Type B pancreatic cell (in vitro differentiated cells): ENCODE data around the gene KRCC1. TPM values are rescaled to one million over a fixed set of nuclear protein-coding genes. Genes with fewer than 3 reads are reported as not detected.
A peak's percentile ranks its signal among the peaks of the same experiment; 100 is the strongest.
"Not testable (repeated sequence)": the region's sequence is repeated elsewhere in the genome, so short reads cannot be mapped to it uniquely, and the experiment has no call there.

Experiments used
- DNase-seq: peaks from one replicate; pipeline ENCODE4 v3.0.0; 2021; ENCODE audit warnings: mixed read lengths; ENCODE audit not compliant: unreplicated experiment; ENCODE audit errors: extremely low spot score
- H3K27ac Mint-ChIP-seq: 2 replicates; pipeline ENCODE4 v1.8.0; 2021; ENCODE audit warnings: mild to moderate bottlenecking, mixed read lengths
- H3K27me3 Mint-ChIP-seq: 2 replicates; pipeline ENCODE4 v1.8.0; 2021; ENCODE audit warnings: mixed read lengths
- H3K36me3 Mint-ChIP-seq: 2 replicates; pipeline ENCODE4 v1.8.0; 2021; ENCODE audit warnings: mixed read lengths
- H3K4me1 Mint-ChIP-seq: one replicate; pipeline ENCODE4 v1.8.0; 2021; ENCODE audit warnings: mixed read lengths; ENCODE audit not compliant: unreplicated experiment
- H3K4me3 Mint-ChIP-seq: 2 replicates; pipeline ENCODE4 v1.8.0; 2021; ENCODE audit warnings: mild to moderate bottlenecking, mixed read lengths
- H3K9me3 Mint-ChIP-seq: 2 replicates; pipeline ENCODE4 v1.8.0; 2021; ENCODE audit warnings: mixed read lengths
- CTCF ChIP-seq: fragments of 200-600 bp; sonication (generic); conservative IDR thresholded peaks from 2 replicates; pipeline ENCODE4 v1.5.0; 2021; ENCODE audit warnings: antibody characterized with exemption, mild to moderate bottlenecking
- total RNA-seq: library from RNA; stranded (reverse); gene quantifications from 2 replicates; pipeline ENCODE4 v1.2.1, GENCODE V29; 2021; ENCODE audit warnings: low replicate concordance

Gene KRCC1
- total RNA-seq, 1 donor from 2014 or later = 18.6 TPM

DNA sequence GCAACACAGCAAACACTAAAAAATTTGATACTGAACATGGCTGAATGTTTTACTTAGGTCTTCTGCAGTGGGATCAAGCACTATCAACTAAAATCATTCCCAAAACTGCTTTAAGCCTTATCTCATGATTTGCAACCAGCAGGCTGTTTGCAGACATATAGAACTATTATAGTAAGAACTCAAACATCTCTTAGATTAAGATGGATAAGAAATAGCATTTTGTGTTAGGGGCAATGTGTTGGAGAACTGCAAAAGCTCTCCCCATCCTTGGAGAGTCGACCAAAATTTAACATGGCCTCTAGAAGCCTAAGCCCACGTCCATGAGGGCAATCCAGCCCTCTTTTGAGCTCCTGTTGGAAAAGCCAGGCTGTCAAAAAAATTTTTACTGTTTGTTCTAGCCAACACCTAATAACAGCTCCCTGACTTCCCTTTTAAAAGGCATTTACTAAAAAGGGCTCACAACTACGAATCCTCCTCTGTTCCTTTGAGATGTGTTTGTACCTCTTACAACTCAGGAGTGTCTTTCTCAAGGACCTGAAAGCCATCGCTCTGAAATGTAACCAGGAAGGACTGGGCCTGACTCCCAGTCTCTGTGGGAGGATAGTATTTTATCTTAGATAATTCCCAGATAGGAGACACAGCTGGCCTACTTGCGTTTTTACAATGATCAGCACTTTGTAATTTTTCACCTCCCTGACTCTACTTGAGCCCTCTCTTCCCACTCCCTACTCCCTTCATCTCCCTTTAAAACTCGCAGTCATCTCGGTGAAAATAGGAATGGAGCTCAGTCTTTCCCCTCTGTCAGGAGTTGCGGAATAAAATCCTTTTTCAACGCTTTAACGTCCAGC, 1.4 kb downstream of the KRCC1 start:
- Mint-ChIP-seq H3K27me3 (no peaks in the 10 kb centered on the region), H3K9me3 (no peaks in the 10 kb centered on the region), H3K36me3 (no peaks in the 10 kb centered on the region), H3K4me3 (peak overlapping the region; percentile 98), H3K27ac (peak overlapping the region; percentile 97), H3K4me1 (peaks cover 36% of the 10 kb centered on the region)
- DNase-seq = no peak
- TF ChIP-seq CTCF = no peak

- Mint-ChIP-seq H3K9me3 (no peaks in the 10 kb centered on the region), H3K4me3 (peak overlapping the region; percentile 1), H3K4me1 (peaks cover 40% of the 10 kb centered on the region), H3K27me3 (no peaks in the 10 kb centered on the region), H3K36me3 (peaks cover 6% of the 10 kb centered on the region), H3K27ac (no peak overlapping the region)
- TF ChIP-seq CTCF = no peak
- no peak for DNase-seq
Measured at GRCh38 chr2:88053296-88053695, 2.3 kb downstream of the KRCC1 start.

DNA sequence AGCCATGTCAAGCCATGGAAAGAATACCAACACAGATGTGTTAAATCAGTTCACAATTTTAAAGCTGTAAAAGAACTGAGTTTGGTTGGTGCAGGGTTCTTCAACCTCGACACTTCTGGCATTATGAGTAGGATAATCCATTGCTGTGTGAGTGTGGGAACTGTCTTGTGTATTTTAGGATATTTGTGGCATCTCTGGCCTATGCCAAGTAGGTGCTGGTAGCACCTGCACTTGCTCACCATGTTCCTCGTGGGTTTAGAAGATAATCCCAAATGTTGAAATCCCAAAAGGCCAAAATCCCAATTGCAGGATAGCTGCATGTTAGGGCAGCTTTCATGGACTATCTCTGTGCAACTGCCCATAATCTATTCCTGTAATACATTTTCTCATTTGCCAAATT, 3.8 kb downstream of the KRCC1 start:
- no peak for DNase-seq
- H3K27ac Mint-ChIP-seq = no peak overlapping the region
- no peak overlapping the region for H3K4me3 Mint-ChIP-seq
- peaks cover 31% of the 10 kb centered on the region for H3K4me1 Mint-ChIP-seq
- TF ChIP-seq CTCF = no peak
- H3K9me3 Mint-ChIP-seq = no peaks in the 10 kb centered on the region
- peaks cover 6% of the 10 kb centered on the region for H3K36me3 Mint-ChIP-seq
- no peaks in the 10 kb centered on the region for H3K27me3 Mint-ChIP-seq

DNA sequence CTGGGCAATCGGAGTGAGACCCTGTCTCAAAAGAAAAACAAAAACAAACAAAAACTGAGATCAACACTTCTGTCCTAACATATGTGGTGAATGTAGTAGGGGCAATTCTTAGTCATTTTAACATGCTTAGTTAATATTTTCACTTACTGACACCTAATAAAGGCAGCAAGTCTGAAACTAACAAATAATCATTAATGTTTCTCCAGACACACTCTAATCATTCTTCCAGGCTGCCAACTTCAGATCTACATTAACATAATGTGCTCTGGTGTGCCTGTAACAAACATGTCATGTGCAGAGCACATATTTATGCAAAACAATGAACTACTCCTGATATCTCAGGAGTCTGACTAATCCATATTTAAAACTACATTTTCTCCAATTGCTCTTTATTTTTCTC, 6.0 kb downstream of the KRCC1 start:
- H3K4me3 Mint-ChIP-seq = no peak overlapping the region
- H3K27me3 Mint-ChIP-seq = no peaks in the 10 kb centered on the region
- peaks cover 15% of the 10 kb centered on the region for H3K4me1 Mint-ChIP-seq
- DNase-seq = no peak
- peaks cover 10% of the 10 kb centered on the region for H3K36me3 Mint-ChIP-seq
- no peaks in the 10 kb centered on the region for H3K9me3 Mint-ChIP-seq
- H3K27ac Mint-ChIP-seq = no peak overlapping the region
- TF ChIP-seq CTCF = no peak

- Mint-ChIP-seq H3K27me3 (no peaks in the 10 kb centered on the region), H3K36me3 (peaks cover 14% of the 10 kb centered on the region), H3K4me3 (no peak overlapping the region), H3K4me1 (peaks cover 7% of the 10 kb centered on the region), H3K27ac (no peak overlapping the region), H3K9me3 (no peaks in the 10 kb centered on the region)
- no peak for TF ChIP-seq CTCF
- DNase-seq = no peak
Measured at GRCh38 chr2:88048541-88048940, 7.0 kb downstream of the KRCC1 start.

DNA sequence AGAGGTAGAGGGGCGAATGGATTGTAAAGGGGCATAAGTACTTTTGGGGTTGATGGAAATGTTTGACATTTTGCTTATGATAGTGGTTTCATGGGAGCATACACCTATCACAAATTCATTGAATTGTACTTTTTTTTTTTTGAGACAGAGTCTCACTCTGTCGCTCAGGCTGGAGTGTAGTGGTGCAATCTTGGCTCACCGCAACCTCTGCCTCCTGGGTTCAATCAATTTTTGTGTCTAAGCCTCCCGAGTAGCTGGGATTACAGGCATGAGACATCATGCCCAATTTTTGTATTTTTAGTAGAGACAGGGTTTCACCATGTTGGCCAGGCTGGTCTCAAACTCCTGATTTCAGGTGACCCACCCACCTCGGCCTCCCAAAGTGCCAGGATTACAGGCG, 10.0 kb downstream of the KRCC1 start:
- not testable (repeated sequence) for H3K9me3 Mint-ChIP-seq, DNase-seq, H3K27me3 Mint-ChIP-seq, H3K4me3 Mint-ChIP-seq, H3K27ac Mint-ChIP-seq
- peaks cover 19% of the 10 kb centered on the region for H3K36me3 Mint-ChIP-seq
- peaks cover 14% of the 10 kb centered on the region for H3K4me1 Mint-ChIP-seq
